GM12878 (cell line): ENCODE data around the gene ANGEL1. TPM values are rescaled to one million over a fixed set of nuclear protein-coding genes. Genes with fewer than 3 reads are reported as not detected.

ENCODE experiments used
- ATAC-seq: fragments of 200-7000 bp; cut with Tn5 transposase; 3 replicates; pipeline ENCODE4 v1.9.1; 2020; ENCODE audit warnings: mild to moderate bottlenecking, moderate library complexity
- BruUV-seq: library from RNA; stranded (reverse); fragments of 400-500 nt; replicated peaks from 2 replicates; lab custom pipeline; 2021; lab: Mats Ljungman, UMichigan
- CTCF ChIA-PET: fragments of 300-600 bp; sonication (Branson Sonifier 250); formaldehyde crosslinking; extraction: SDS; loops from one replicate; lab custom pipeline; 2021; ENCODE audit warnings: inconsistent platforms; lab: Yijun Ruan, JAX
- POLR2A ChIA-PET: fragments of 350-600 bp; formaldehyde crosslinking; extraction: SDS; loops from one replicate; lab custom pipeline; 2021; ENCODE audit warnings: inconsistent platforms; lab: Charles Lee
- RAD21 ChIA-PET: fragments of 300-600 bp; sonication (Branson Sonifier 250); formaldehyde crosslinking; loops from one replicate; lab custom pipeline; 2023; ENCODE audit warnings: antibody characterized with exemption; ENCODE audit not compliant: unreplicated experiment; lab: Charles Lee
- SMC1A ChIA-PET: fragments of 300-600 bp; sonication (Branson Sonifier 250); formaldehyde crosslinking; loops from one replicate; lab custom pipeline; 2023; ENCODE audit not compliant: unreplicated experiment, uncharacterized antibody; lab: Charles Lee
- DNase-seq: peaks from one replicate; pipeline ENCODE4 v3.0.0-alpha.2; 2011; ENCODE audit warnings: low read depth, low spot score
- FAIRE-seq: peaks from 3 replicates; lab custom pipeline; 2011; peaks lifted over from hg19 to GRCh38; lab: Jason Lieb, UNC
- H2AFZ ChIP-seq: 2 replicates; pipeline ENCODE4 v1.6.0; 2011; ENCODE audit warnings: low read depth, low read length, control low read depth; ENCODE audit not compliant: control insufficient read depth
- H3K27ac ChIP-seq: 2 replicates; pipeline ENCODE4 v1.5.1; 2011; ENCODE audit warnings: control low read depth; ENCODE audit not compliant: control insufficient read depth, insufficient read depth
- H3K27me3 ChIP-seq, 2 experiments: replicated peaks in 1 of 2; 2 replicates each; pipeline versions ENCODE4 v1.6.0 to v1.6.1; 2011; ENCODE audit warnings: low read length in 1 of 2; ENCODE audit not compliant: control insufficient read depth in 2 of 2, insufficient read depth in 2 of 2
- H3K36me3 ChIP-seq, 2 experiments: 2 replicates each; pipeline ENCODE4 v1.5.1; 2011; ENCODE audit warnings: low read length in 1 of 2; ENCODE audit not compliant: control insufficient read depth in 2 of 2, insufficient read depth in 2 of 2
- H3K4me1 ChIP-seq: 2 replicates; pipeline ENCODE4 v1.6.1; 2011; ENCODE audit warnings: mild to moderate bottlenecking, low read length, moderate library complexity, mixed read lengths; ENCODE audit not compliant: control insufficient read depth, insufficient read depth
- H3K4me2 ChIP-seq: 2 replicates; pipeline ENCODE4 v1.6.0; 2011; ENCODE audit warnings: control low read depth; ENCODE audit not compliant: control insufficient read depth, insufficient read depth
- H3K4me3 ChIP-seq: fragments of 200-600 bp; sonication (generic); 2 replicates; pipeline ENCODE4 v1.5.1; 2016
- H3K79me2 ChIP-seq: 2 replicates; pipeline ENCODE4 v1.6.0; 2011; ENCODE audit warnings: low read length; ENCODE audit not compliant: control insufficient read depth, insufficient read depth
- H3K9ac ChIP-seq: 2 replicates; pipeline ENCODE4 v1.8.0; 2011; ENCODE audit warnings: low read length, control low read depth, mixed read lengths; ENCODE audit not compliant: control insufficient read depth, insufficient read depth
- H3K9me3 ChIP-seq: replicated peaks from 3 replicates; pipeline ENCODE4 v1.5.1; 2011; ENCODE audit warnings: mild to moderate bottlenecking, low read length; ENCODE audit not compliant: control insufficient read depth, insufficient read depth
- H4K20me1 ChIP-seq: 2 replicates; pipeline ENCODE4 v1.6.0; 2011; ENCODE audit not compliant: control insufficient read depth, insufficient read depth
- GATAD2B ChIP-seq: fragments of 450-650 bp; conservative IDR thresholded peaks from 2 replicates; pipeline ENCODE4 v1.6.1; 2017; ENCODE audit warnings: low read depth, mild to moderate bottlenecking, moderate library complexity
- JUND ChIP-seq: IDR thresholded peaks from 2 replicates; pipeline ENCODE4 v1.6.1; 2012; ENCODE audit warnings: low read depth, mild to moderate bottlenecking, low read length, improper control_type of control experiment, moderate library complexity
- SPI1 ChIP-seq: IDR thresholded peaks from 2 replicates; pipeline ENCODE4 v1.6.1; 2011; ENCODE audit warnings: low read depth, mild to moderate bottlenecking, low read length, moderate library complexity, borderline replicate concordance; ENCODE audit not compliant: insufficient read depth
- SREBF2 ChIP-seq: IDR thresholded peaks from 2 replicates; pipeline ENCODE4 v1.6.1; 2012; ENCODE audit warnings: mild to moderate bottlenecking, low read length
- SUZ12 ChIP-seq: fragments of 200-600 bp; sonication (generic); IDR thresholded peaks from one replicate; pipeline ENCODE4 v1.6.1; 2018; ENCODE audit warnings: antibody characterized with exemption, mild to moderate bottlenecking; ENCODE audit not compliant: unreplicated experiment
- WGBS: methylation state at CpG from one replicate; pipeline ENCODE4 v1.1.6; 2016; ENCODE audit warnings: low lambda C conversion rate; ENCODE audit not compliant: insufficient replicate concordance, insufficient coverage; ENCODE audit errors: missing lambda C conversion rate; 5-methylcytosine and 5-hydroxymethylcytosine counted together
- in situ Hi-C: fragments of 300-500 bp; cut with MboI; formaldehyde crosslinking; loops from 9 replicates; pipeline ENCODE4 v1.14.3; 2018; ENCODE audit warnings: mixed read lengths
- intact Hi-C: fragments of 100-400 bp; cut with micrococcal nuclease; formaldehyde crosslinking; loops from one replicate; pipeline ENCODE4 v1.14.2; 2022; ENCODE audit not compliant: unreplicated experiment
- polyA plus RNA-seq, 11 experiments: library from polyadenylated mRNA; depleted of rRNA in 4 of 11; unstranded in 6 of 11; stranded (reverse) in 5 of 11; fragments of >200 nt; fragmentation: Nextera tagmentation in 4 of 11; fragmentation: Illumina TruSeq in 1 of 11; extraction: Ambion mirVana in 4 of 11; extraction: Trizol in 1 of 11; gene quantifications; 1 replicate in 1 of 11; 2 replicates in 10 of 11; pipeline versions ENCODE4 v1.2.1 to v1.2.3, GENCODE V29; 2011 to 2016; ENCODE audit warnings: inconsistent platforms in 2 of 11, missing spikeins in 2 of 11, low read depth in 1 of 11
- total RNA-seq, 4 experiments: library from RNA; depleted of rRNA in 3 of 4; stranded (reverse); fragments of >200 nt in 3 of 4; fragmentation: Illumina TruSeq in 1 of 4; extraction: Trizol in 1 of 4; gene quantifications; 2 replicates each; pipeline versions ENCODE4 v1.2.1 to v1.2.3, GENCODE V29; 2013 to 2021
- TF ChIP-seq, protein P1 (sequence below): fragments of 450-650 bp; IDR thresholded peaks from 2 replicates; pipeline ENCODE4 v1.6.1; 2016; ENCODE audit warnings: mild to moderate bottlenecking
- TF ChIP-seq, protein P2 (sequence below): IDR thresholded peaks from 2 replicates; pipeline ENCODE4 v1.6.1; 2011; ENCODE audit warnings: mild to moderate bottlenecking, low read depth, low read length, moderate library complexity; ENCODE audit not compliant: insufficient replicate concordance
- TF ChIP-seq, protein P3 (sequence below): fragments of 450-650 bp; formaldehyde crosslinking; IDR thresholded peaks from 2 replicates; pipeline ENCODE4 v1.4.0; 2022; ENCODE audit warnings: mild to moderate bottlenecking, moderate library complexity

ANGEL1 gene
- total and polyA plus RNA-seq, 10 of the 15 experiments (the other 5 are each of a cell fraction or from before 2014, with no cell fraction given) = 1.7 to 29.7 (median 12.3) TPM

DNA sequence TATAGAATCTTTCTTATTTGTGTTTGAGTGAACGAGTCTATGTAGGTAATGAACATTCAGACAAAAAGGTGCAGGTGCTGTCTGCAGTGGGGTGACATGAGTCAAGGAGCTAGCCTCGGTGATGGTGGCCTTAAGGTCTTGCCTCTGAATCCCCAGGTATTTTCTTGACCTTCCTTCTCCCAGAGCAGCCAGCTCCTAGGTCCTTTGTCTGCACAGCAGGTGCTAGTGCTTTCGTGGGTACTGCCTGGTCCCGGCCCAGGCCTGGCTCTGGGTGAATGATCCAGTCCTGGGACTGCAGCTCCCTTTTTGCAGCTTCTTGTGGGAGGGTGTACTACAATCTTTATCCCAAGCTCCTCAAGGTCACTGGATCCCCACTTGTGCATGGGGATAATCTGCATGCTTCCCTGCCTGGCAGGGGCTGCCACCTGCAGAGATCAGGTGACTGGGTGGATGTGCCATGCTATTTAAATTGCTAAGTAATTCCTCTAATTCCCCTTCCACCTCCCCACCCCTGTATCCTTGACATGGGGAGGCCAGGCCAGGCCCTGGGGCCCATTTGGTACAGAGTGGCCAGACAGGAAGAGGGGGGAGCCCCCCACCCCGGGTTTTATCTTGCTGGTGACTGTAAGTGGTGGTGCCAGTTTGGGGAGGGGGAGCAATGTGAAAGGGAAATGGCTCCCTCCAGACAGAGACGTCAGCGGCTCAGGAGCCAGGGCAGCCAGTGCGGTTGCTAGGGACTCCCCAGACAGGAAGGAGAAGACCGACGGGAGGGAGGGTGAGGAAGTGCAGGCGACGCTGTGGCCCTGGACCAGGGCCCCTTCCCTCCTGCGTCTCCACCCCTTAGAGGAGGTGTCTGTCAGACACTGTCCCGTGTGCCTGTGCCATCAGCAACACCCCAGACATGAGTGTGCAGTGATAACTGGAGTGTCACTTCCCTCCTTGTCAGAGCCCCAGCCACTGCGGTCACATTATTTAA is 44.7 kb downstream of the ANGEL1 start (continued):
- no peak for TF ChIP-seq JUND
- TF ChIP-seq, protein P1, sequence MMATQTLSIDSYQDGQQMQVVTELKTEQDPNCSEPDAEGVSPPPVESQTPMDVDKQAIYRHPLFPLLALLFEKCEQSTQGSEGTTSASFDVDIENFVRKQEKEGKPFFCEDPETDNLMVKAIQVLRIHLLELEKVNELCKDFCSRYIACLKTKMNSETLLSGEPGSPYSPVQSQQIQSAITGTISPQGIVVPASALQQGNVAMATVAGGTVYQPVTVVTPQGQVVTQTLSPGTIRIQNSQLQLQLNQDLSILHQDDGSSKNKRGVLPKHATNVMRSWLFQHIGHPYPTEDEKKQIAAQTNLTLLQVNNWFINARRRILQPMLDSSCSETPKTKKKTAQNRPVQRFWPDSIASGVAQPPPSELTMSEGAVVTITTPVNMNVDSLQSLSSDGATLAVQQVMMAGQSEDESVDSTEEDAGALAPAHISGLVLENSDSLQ = peak; percentile 73
- TF ChIP-seq, protein P2, sequence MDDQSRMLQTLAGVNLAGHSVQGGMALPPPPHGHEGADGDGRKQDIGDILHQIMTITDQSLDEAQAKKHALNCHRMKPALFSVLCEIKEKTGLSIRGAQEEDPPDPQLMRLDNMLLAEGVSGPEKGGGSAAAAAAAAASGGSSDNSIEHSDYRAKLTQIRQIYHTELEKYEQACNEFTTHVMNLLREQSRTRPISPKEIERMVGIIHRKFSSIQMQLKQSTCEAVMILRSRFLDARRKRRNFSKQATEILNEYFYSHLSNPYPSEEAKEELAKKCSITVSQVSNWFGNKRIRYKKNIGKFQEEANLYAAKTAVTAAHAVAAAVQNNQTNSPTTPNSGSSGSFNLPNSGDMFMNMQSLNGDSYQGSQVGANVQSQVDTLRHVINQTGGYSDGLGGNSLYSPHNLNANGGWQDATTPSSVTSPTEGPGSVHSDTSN = peak; percentile 56
- TF ChIP-seq SPI1 = peak; percentile 80
- TF ChIP-seq SUZ12 = no peak
- TF ChIP-seq, all 136 proteins: peak for 14

DNA sequence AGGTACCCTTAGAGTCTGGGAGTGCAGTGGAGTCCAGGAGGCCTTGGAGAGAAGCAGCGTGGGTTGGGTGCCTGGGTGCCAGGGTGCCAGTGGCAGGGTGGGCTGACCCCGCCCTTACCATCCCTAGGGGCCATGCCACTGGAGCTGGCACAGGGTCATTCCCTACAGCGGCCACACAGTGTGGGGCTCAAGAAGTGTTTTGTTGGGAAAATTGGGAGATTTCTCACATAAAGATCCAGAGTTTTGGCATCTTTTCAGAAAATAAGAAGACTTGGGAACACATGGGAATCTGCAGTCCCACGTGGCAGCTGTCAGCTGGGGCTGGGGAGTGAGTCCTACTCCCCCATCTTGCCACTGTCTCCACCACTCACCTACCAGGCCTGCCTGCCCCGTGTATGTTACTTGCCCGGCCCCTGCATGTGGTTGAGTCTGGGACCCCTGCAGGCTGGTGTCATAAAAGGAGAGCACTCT is 47.2 kb downstream of the ANGEL1 start:
- RAD21 ChIA-PET = no interaction called here
- 46% methylated on average over 6 of the region's 6 CpGs for WGBS
- no TSS peak for BruUV-seq
- TF ChIP-seq GATAD2B = no peak
- TF ChIP-seq SREBF2 = no peak
- TF ChIP-seq, protein P3, sequence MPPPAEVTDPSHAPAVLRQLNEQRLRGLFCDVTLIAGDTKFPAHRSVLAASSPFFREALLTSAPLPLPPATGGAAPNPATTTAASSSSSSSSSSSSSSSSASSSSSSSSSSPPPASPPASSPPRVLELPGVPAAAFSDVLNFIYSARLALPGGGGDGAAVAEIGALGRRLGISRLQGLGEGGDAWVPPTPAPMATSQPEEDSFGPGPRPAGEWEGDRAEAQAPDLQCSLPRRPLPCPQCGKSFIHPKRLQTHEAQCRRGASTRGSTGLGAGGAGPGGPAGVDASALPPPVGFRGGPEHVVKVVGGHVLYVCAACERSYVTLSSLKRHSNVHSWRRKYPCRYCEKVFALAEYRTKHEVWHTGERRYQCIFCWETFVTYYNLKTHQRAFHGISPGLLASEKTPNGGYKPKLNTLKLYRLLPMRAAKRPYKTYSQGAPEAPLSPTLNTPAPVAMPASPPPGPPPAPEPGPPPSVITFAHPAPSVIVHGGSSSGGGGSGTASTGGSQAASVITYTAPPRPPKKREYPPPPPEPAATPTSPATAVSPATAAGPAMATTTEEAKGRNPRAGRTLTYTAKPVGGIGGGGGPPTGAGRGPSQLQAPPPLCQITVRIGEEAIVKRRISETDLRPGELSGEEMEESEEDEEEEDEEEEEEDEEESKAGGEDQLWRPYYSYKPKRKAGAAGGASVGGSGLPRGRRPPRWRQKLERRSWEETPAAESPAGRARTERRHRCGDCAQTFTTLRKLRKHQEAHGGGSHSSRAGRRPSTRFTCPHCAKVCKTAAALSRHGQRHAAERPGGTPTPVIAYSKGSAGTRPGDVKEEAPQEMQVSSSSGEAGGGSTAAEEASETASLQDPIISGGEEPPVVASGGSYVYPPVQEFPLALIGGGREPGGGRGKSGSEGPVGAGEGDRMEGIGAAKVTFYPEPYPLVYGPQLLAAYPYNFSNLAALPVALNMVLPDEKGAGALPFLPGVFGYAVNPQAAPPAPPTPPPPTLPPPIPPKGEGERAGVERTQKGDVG (CRISPR knock-in tag) = no peak
- Histone ChIP-seq H3K36me3 (no peaks in the 10 kb centered on the region), H3K9me3 (no peaks in the 10 kb centered on the region), H3K4me3 (no peak overlapping the region), H3K27ac (no peak overlapping the region), H3K79me2 (no peaks in the 10 kb centered on the region), H4K20me1 (no peaks in the 10 kb centered on the region), H3K9ac (no peak overlapping the region), H2AFZ (no peak overlapping the region), H3K27me3 (peaks cover 2 to 7% of the 10 kb centered on the region in 2 experiments), H3K4me2 (no peak overlapping the region), H3K4me1 (peaks cover 13% of the 10 kb centered on the region)
- FAIRE-seq (no peak), DNase-seq (no peak), ATAC-seq (no peak)
- in situ Hi-C loops = no loop called here
- intact Hi-C loops = no loop called here
- CTCF ChIA-PET = interaction anchor here (3.6 kb wide), 1 partner anchor 19 kb away, joined by 13 read pairs; no protein-coding TSS in a partner anchor
- SMC1A ChIA-PET = interaction anchor here (0.6 to 1.4 kb wide), 4 partner anchors 42 to 305 kb away, joined by 3 to 4 read pairs (median 4); no protein-coding TSS in a partner anchor
- POLR2A ChIA-PET = no interaction called here
